ENCODE results near the gene PLD1.

- TF ChIP-seq CTCF (conservative IDR thresholded peaks at IDR 0.05; ENCODE audit: low read length) (peak; percentile 88), EZH2phosphoT487 (IDR thresholded peaks at IDR 0.05; ENCODE audit: borderline replicate concordance) (no peak)
These were observed 37.7 kb downstream of the PLD1 start for GRCh38 chr3:171772427-171773056.
